GM12891 (cell line): Measurements from ENCODE around the gene NPW.

Experiments
- POLR2A ChIP-seq: IDR thresholded peaks from 2 replicates; pipeline ENCODE4 v1.6.1; 2011; ENCODE audit warnings: low read depth, low read length, control low read depth
- TAF1 ChIP-seq: IDR thresholded peaks from 2 replicates; pipeline ENCODE4 v1.6.1; 2011; ENCODE audit warnings: low read depth, low read length, control low read depth

DNA sequence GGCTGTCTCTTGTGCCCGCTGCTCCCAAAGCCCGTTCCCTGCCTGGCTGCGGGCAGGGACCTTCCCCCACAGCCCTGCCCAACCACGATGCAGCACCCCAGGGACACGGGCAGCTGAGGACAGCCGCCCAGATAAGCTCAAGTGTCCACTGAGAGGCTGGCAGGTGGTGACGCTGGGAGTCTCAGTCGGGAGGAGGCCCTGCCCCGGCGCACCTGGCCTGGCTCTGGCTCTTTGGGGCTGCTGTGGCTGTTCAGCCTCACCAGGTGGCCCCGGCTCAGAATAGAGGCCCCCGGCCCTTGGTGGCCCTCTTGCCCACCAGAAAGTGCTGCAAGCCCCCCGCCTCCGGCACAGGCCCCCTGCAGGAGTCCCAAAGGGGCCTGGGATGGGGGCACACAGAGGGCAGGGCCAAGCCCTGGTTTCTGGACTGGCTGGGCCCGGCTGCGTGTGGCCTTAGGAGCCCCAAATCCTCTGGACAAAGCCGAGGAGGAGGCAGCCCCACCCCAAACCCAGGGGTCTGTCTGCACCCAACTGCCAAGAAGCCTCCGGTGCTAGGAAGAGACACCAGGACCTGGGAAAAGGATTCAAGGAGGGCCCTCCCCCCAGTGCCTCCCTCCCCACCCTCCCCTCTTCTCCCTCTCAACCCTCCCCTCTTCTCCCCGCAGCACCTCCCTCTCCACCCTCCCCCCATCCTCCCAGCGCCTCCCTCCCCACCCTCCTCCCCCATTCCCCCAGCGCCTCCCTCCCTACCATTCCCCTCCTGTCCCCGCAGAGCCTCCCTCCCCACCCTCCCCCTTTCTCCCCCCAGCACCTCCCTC, 22.8 kb downstream of the NPW start:
- no peak for TF ChIP-seq TAF1
- TF ChIP-seq POLR2A, result no peak
